Neuronal stem cell (in vitro differentiated cells): ENCODE data around the gene TMEM37.

Source experiments
- DNase-seq: peaks from one replicate; pipeline ENCODE4 v3.0.0-alpha.2; 2013; ENCODE audit warnings: low spot score
- H2AFZ ChIP-seq: one replicate; pipeline ENCODE4 v1.6.1; 2013; ENCODE audit warnings: mild to moderate bottlenecking, low read length, inconsistent platforms
- H2AK5ac ChIP-seq: 2 replicates; pipeline ENCODE4 v1.6.1; 2013; ENCODE audit warnings: low read depth, mild to moderate bottlenecking, inconsistent platforms, low read length, moderate library complexity, mixed read lengths
- H2BK120ac ChIP-seq: 2 replicates; pipeline ENCODE4 v1.6.1; 2013; ENCODE audit warnings: low read depth, mild to moderate bottlenecking, inconsistent platforms, low read length, moderate library complexity, mixed read lengths
- H2BK12ac ChIP-seq: one replicate; pipeline ENCODE4 v1.6.1; 2013; ENCODE audit warnings: low read length, inconsistent platforms
- H2BK15ac ChIP-seq: 2 replicates; pipeline ENCODE4 v1.6.1; 2013; ENCODE audit warnings: mild to moderate bottlenecking, low read length, inconsistent platforms, mixed read lengths
- H2BK5ac ChIP-seq: one replicate; pipeline ENCODE4 v1.6.1; 2013; ENCODE audit warnings: inconsistent platforms, mild to moderate bottlenecking, low read length, moderate library complexity
- H3K14ac ChIP-seq: one replicate; pipeline ENCODE4 v1.6.1; 2013; ENCODE audit warnings: low read length, inconsistent platforms
- H3K18ac ChIP-seq: 2 replicates; pipeline ENCODE4 v1.6.1; 2013; ENCODE audit warnings: low read length, inconsistent platforms
- H3K23ac ChIP-seq: 2 replicates; pipeline ENCODE4 v1.6.1; 2013; ENCODE audit warnings: low read depth, mild to moderate bottlenecking, mixed read lengths, low read length, inconsistent platforms; ENCODE audit not compliant: poor library complexity
- H3K27ac ChIP-seq: replicated peaks from 3 replicates; pipeline ENCODE4 v1.5.1; 2013; ENCODE audit warnings: low read length, inconsistent platforms
- H3K27me3 ChIP-seq, 3 experiments: 2 replicates each; pipeline ENCODE4 v1.6.1; 2013; ENCODE audit warnings: low read length in 3 of 3, mild to moderate bottlenecking in 2 of 3, inconsistent platforms in 1 of 3, low read depth in 1 of 3, mixed read lengths in 1 of 3, moderate library complexity in 1 of 3; ENCODE audit not compliant: control insufficient read depth in 3 of 3, insufficient read depth in 3 of 3
- H3K36me3 ChIP-seq, 2 donors: replicated peaks in 1 of 2; 2 replicates each; pipeline ENCODE4 v1.6.1; 2013; ENCODE audit warnings: low read length in 2 of 2; ENCODE audit not compliant: control insufficient read depth in 2 of 2, insufficient read depth in 2 of 2
- H3K4ac ChIP-seq: 2 replicates; pipeline ENCODE4 v1.6.1; 2013; ENCODE audit warnings: inconsistent platforms, mild to moderate bottlenecking, low read length, moderate library complexity
- H3K4me1 ChIP-seq, 2 donors: 1 replicate in 1 of 2; 2 replicates in 1 of 2; pipeline ENCODE4 v1.6.1; 2013; ENCODE audit warnings: low read length in 2 of 2, low read depth in 1 of 2; ENCODE audit not compliant: control insufficient read depth in 2 of 2, insufficient read depth in 1 of 2
- H3K4me2 ChIP-seq: one replicate; pipeline ENCODE4 v1.6.1; 2013; ENCODE audit warnings: mild to moderate bottlenecking, low read length, inconsistent platforms; ENCODE audit not compliant: insufficient read depth, poor library complexity, severe bottlenecking
- H3K4me3 ChIP-seq, 2 donors: 2 replicates each; pipeline ENCODE4 v1.5.1; 2013; ENCODE audit warnings: low read length in 2 of 2, mild to moderate bottlenecking in 2 of 2, inconsistent platforms in 1 of 2, moderate library complexity in 1 of 2
- H3K79me1 ChIP-seq: one replicate; pipeline ENCODE4 v1.6.1; 2013; ENCODE audit warnings: low read depth, mild to moderate bottlenecking, inconsistent platforms, low read length, moderate library complexity
- H3K9ac ChIP-seq: one replicate; pipeline ENCODE4 v1.6.1; 2013; ENCODE audit warnings: mild to moderate bottlenecking, low read depth, low read length, inconsistent platforms; ENCODE audit not compliant: poor library complexity
- H3K9me3 ChIP-seq, 2 donors: replicated peaks in 1 of 2; 2 replicates each; pipeline versions ENCODE3 to v1.6.1; 2013; ENCODE audit warnings: low read length in 2 of 2, mild to moderate bottlenecking in 2 of 2, inconsistent platforms in 1 of 2, low read depth in 1 of 2, mixed read lengths in 1 of 2, moderate library complexity in 1 of 2; ENCODE audit not compliant: control insufficient read depth in 2 of 2, insufficient read depth in 1 of 2
- H4K8ac ChIP-seq: one replicate; pipeline ENCODE4 v1.6.1; 2013; ENCODE audit warnings: low read depth, mild to moderate bottlenecking, inconsistent platforms, low read length, moderate library complexity
- H4K91ac ChIP-seq: one replicate; pipeline ENCODE4 v1.6.1; 2013; ENCODE audit warnings: low read length, low read depth, mild to moderate bottlenecking, inconsistent platforms; ENCODE audit not compliant: poor library complexity
- WGBS, 2 donors: extraction: QIAGEN DNeasy Blood & Tissue Kit; methylation state at CpG; one replicate each; pipeline ENCODE4 v1.1.7; 2013; ENCODE audit warnings: missing lambda C conversion rate in 2 of 2, mixed read lengths in 1 of 2; ENCODE audit not compliant: insufficient read length in 2 of 2, insufficient replicate concordance in 1 of 2; ENCODE audit errors: extremely low coverage in 2 of 2; 5-methylcytosine and 5-hydroxymethylcytosine counted together

Gene TMEM37

DNA sequence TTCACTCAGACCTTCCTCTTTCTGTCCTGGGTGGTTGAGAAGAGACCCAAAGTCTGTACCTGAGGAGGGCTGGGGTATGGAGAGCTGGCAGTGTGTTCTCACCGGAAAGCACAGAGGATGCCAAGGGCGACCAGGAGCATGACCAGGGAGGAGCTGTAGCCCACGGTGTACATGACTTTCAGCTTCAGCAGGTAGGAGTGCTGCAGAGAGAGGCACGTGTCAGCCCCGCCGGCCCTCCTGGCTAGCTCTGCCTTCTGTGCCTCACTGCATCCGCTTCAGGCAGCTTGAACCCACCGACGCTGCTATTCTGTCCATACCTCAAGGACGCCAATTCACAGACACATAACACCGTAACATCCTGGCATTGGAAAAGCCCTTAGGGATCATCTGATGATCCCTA lies 34.0 kb downstream of the TMEM37 start:
- no peak overlapping the region for H2BK15ac ChIP-seq
- no CpG with 5 or more reads among the region's 11 CpGs for WGBS, 2 donors
- no peak overlapping the region for H3K4me2 ChIP-seq
- no peak overlapping the region for H2BK120ac ChIP-seq
- no peak for DNase-seq
- H3K27me3 ChIP-seq = no peaks in the 10 kb centered on the region
- H3K9me3 ChIP-seq = no peaks in the 10 kb centered on the region
- H3K4me3 ChIP-seq = no peak overlapping the region
- no peak overlapping the region for H2AK5ac ChIP-seq
- no peak overlapping the region for H2BK12ac ChIP-seq
- H3K27ac ChIP-seq = no peak overlapping the region
- no peak overlapping the region for H3K23ac ChIP-seq
- H3K9ac ChIP-seq = no peak overlapping the region
- no peaks in the 10 kb centered on the region for H3K4me1 ChIP-seq
- no peak overlapping the region for H2BK5ac ChIP-seq
- no peak overlapping the region for H3K18ac ChIP-seq
- no peaks in the 10 kb centered on the region for H3K79me1 ChIP-seq
- no peak overlapping the region for H3K14ac ChIP-seq
- no peaks in the 10 kb centered on the region for H3K36me3 ChIP-seq
- H4K91ac ChIP-seq = no peak overlapping the region
- no peak overlapping the region for H4K8ac ChIP-seq
- no peak overlapping the region for H3K4ac ChIP-seq
- H2AFZ ChIP-seq = no peak overlapping the region

- Histone ChIP-seq H3K27ac (no peak overlapping the region), H4K8ac (no peak overlapping the region), H3K4me3 (no peak overlapping the region), H3K4me1 (no peaks in the 10 kb centered on the region), H2BK12ac (no peak overlapping the region), H3K9me3 (no peaks in the 10 kb centered on the region), H3K18ac (no peak overlapping the region), H3K4me2 (no peak overlapping the region), H3K9ac (no peak overlapping the region), H2BK15ac (no peak overlapping the region), H3K23ac (no peak overlapping the region), H4K91ac (no peak overlapping the region), H2BK120ac (no peak overlapping the region), H3K4ac (no peak overlapping the region), H3K27me3 (no peaks in the 10 kb centered on the region), H2BK5ac (no peak overlapping the region), H3K79me1 (no peaks in the 10 kb centered on the region), H3K14ac (no peak overlapping the region), H2AFZ (no peak overlapping the region), H2AK5ac (no peak overlapping the region), H3K36me3 (no peaks in the 10 kb centered on the region)
- no peak for DNase-seq
- no CpG with 5 or more reads among the region's 4 CpGs for WGBS, 2 donors
Measured at GRCh38 chr2:119466373-119466772, 34.7 kb downstream of the TMEM37 start.

- Histone ChIP-seq H2BK5ac (no peak overlapping the region), H3K4me2 (no peak overlapping the region), H3K4ac (no peak overlapping the region), H2BK12ac (no peak overlapping the region), H2AK5ac (no peak overlapping the region), H3K36me3 (no peaks in the 10 kb centered on the region), H3K4me3 (no peak overlapping the region), H3K18ac (no peak overlapping the region), H2BK15ac (no peak overlapping the region), H3K9me3 (no peaks in the 10 kb centered on the region), H2BK120ac (no peak overlapping the region), H2AFZ (no peak overlapping the region), H3K4me1 (no peaks in the 10 kb centered on the region), H3K27me3 (no peaks in the 10 kb centered on the region), H4K91ac (no peak overlapping the region), H3K9ac (no peak overlapping the region), H3K14ac (no peak overlapping the region), H3K79me1 (no peaks in the 10 kb centered on the region), H4K8ac (no peak overlapping the region), H3K27ac (no peak overlapping the region), H3K23ac (no peak overlapping the region)
- no peak for DNase-seq
- no CpG with 5 or more reads among the region's 3 CpGs for WGBS, 2 donors
Measured at GRCh38 chr2:119468154-119468955, 36.7 kb downstream of the TMEM37 start.

- no peak overlapping the region for H2AFZ ChIP-seq
- no peak overlapping the region for H3K4me3 ChIP-seq
- no peak overlapping the region for H4K8ac ChIP-seq
- H3K14ac ChIP-seq = no peak overlapping the region
- H4K91ac ChIP-seq = no peak overlapping the region
- no peak overlapping the region for H3K23ac ChIP-seq
- no peak overlapping the region for H2BK5ac ChIP-seq
- no peak overlapping the region for H3K18ac ChIP-seq
- H2BK120ac ChIP-seq = no peak overlapping the region
- no peak for DNase-seq
- H3K4me1 ChIP-seq = no peaks in the 10 kb centered on the region
- no peak overlapping the region for H3K27ac ChIP-seq
- no peak overlapping the region for H2BK15ac ChIP-seq
- H3K4me2 ChIP-seq = no peak overlapping the region
- H3K9me3 ChIP-seq = no peaks in the 10 kb centered on the region
- WGBS, 2 donors = no CpG with 5 or more reads among the region's 6 CpGs
- no peak overlapping the region for H2AK5ac ChIP-seq
- no peak overlapping the region for H3K9ac ChIP-seq
- H2BK12ac ChIP-seq = no peak overlapping the region
- no peak overlapping the region for H3K4ac ChIP-seq
- H3K79me1 ChIP-seq = no peaks in the 10 kb centered on the region
- H3K27me3 ChIP-seq = peaks cover 0 to 3% (median 0%) of the 10 kb centered on the region in 3 experiments
- H3K36me3 ChIP-seq = no peaks in the 10 kb centered on the region
Measured at GRCh38 chr2:119469131-119469530, 37.5 kb downstream of the TMEM37 start.
